Stimulated activated naive CD8-positive, alpha-beta T cell treated with anti-CD3 and anti-CD28 coated beads, Interleukin-15, Interleukin-2, amounts not matched to agents 100 ng/mL and 50 ng/mL, for 24 hours (primary cell): ENCODE data around the gene ATP13A5.

Experiments
- H3K27ac Mint-ChIP-seq: one replicate; pipeline ENCODE4 v1.8.0; 2021; ENCODE audit warnings: mild to moderate bottlenecking, mixed read lengths
- H3K27me3 Mint-ChIP-seq: one replicate; pipeline ENCODE4 v1.8.0; 2021; ENCODE audit warnings: mixed read lengths
- H3K36me3 Mint-ChIP-seq: one replicate; pipeline ENCODE4 v1.8.0; 2021; ENCODE audit warnings: low read depth, mixed read lengths
- H3K4me1 Mint-ChIP-seq: one replicate; pipeline ENCODE4 v1.8.0; 2021; ENCODE audit warnings: low read depth, mixed read lengths
- H3K4me3 Mint-ChIP-seq: one replicate; pipeline ENCODE4 v1.8.0; 2021; ENCODE audit warnings: mild to moderate bottlenecking, mixed read lengths
- H3K9me3 Mint-ChIP-seq: one replicate; pipeline ENCODE4 v1.8.0; 2021; ENCODE audit warnings: mixed read lengths

The ATP13A5 gene

DNA sequence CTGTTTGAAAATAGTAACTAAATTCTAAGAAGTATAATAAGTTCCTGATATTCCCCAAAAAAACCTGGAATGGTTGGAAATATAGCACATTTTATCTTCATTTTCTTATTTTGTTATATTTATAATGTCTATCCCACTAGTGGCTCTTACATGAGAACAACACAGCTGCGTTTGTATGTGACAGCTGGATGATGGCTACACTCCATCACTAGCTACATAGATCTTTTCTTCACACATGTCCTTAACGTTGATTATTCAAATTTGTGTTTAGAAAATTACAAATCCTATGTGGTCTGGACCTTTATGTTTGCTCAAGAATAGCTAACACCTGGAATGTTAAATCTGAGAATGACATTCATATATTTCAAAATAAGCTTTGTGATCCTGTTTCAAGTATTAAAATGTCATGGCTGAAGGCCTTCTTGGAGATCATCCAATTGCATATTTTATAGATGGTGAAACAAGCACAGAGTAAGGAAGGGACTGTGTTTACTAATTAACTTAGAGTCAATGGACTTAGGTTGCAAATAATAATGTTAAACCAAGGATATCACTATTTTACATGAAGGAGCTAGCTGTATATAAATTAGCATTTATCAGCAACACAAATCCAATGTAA is 60.8 kb downstream of the ATP13A5 start:
- Mint-ChIP-seq H3K4me3 (no peak overlapping the region), H3K4me1 (no peaks in the 10 kb centered on the region), H3K27me3 (no peaks in the 10 kb centered on the region), H3K27ac (no peak overlapping the region), H3K36me3 (no peaks in the 10 kb centered on the region), H3K9me3 (no peaks in the 10 kb centered on the region)

DNA sequence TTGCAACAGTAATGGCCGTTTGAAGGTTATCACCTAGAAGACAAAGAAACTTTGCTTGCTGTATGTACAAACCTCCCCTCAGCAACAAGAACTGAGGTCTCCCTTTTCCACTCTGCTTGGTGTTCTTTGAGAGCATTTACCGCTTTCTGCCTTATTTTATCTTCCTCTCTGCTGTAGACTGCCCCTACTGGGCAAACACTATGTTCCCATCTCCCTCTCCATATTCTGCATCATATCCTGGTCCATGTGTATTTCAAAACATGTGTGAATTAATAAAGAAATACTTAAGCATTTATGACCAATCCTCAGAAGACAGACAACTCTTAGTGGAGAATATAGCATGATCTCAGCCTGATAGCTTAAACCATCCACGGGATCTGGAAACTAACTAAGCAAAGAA is 64.4 kb downstream of the ATP13A5 start:
- Mint-ChIP-seq H3K27ac (no peak overlapping the region), H3K4me1 (no peaks in the 10 kb centered on the region), H3K4me3 (no peak overlapping the region), H3K9me3 (no peaks in the 10 kb centered on the region), H3K27me3 (no peaks in the 10 kb centered on the region), H3K36me3 (no peaks in the 10 kb centered on the region)

DNA sequence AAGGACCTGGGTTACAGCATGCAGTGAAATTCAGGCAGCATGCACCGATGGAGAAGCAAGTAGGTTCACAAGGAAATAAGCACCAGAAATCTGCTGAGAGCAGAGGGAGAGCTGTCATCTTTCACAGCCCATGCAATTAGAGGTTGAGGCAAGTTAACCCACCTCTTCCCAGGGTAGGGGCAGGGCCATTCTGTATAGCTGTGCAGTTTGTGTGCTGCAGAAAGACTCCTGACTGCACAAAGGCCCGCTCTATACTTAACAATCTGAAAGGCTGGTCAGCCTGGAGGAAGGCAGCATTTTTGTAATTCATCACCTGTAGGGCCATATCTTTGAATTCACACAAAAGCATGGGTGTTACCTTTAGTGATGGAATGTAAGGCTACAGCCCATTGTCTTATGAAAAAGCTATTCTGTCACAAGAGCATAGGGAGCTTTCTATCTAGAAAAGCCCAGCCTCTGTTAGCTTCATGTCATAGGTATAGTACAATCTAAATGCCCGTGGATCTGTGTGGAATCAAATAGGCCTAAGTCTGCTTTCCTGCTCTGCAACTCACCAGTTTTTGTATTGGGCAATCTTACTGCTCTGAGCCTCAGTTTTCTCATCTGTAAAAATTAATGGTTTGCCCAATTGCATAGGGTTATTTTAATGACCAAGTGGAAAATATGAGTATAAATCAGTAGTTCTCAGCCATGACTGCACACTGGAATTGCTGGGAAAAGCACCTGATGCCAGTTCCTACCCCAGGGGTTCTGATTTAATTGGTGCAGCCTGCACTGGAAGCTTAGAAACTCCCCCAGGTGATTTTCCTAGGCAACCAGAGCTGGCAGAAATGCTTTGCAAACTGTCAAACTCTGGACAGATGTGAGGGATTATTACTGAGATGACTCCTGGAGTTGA is 65.2 kb downstream of the ATP13A5 start:
- H3K27ac Mint-ChIP-seq, result no peak overlapping the region
- no peaks in the 10 kb centered on the region for H3K36me3 Mint-ChIP-seq
- H3K4me1 Mint-ChIP-seq, result no peaks in the 10 kb centered on the region
- H3K9me3 Mint-ChIP-seq, result no peaks in the 10 kb centered on the region
- H3K27me3 Mint-ChIP-seq, result no peaks in the 10 kb centered on the region
- no peak overlapping the region for H3K4me3 Mint-ChIP-seq

DNA sequence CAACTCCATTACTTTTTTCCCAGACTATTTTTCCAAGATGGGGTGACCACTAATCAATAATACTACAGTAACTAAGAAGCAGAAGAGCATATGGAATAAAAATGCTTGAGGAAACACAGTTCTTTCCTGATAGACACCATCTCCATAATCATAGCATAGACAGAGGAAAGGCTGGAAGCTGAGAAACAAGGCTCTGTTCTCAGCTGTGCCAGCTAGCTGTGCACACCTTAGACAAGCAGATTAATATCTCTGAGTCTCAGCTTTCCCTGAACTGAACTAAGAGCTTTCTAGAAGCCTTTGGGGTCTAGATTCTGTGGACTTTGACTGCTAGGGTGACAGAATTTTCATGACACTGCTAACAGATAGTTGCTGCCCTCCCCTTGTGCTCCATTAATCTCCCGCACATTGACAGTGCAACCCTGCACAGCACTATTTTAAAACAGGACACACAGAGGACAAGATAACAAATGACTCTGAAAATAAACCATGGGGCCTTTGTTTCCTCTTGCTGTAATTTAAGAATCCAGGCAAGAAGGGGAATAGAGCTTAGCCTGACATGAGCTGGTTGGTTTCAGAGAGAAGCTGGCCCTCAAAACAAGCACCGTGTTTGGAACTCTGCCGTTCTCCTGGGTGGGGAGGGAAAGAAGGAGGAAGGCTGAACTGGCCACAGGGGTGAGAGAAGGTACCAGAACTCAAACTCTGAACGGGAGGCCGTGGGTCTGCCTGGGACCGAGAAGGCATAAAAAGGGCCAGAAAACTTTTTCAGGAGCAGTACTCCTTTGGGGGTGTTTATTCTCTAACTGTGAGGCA is 67.4 kb downstream of the ATP13A5 start:
- H3K4me3 Mint-ChIP-seq, result no peak overlapping the region
- H3K36me3 Mint-ChIP-seq, result no peaks in the 10 kb centered on the region
- no peaks in the 10 kb centered on the region for H3K27me3 Mint-ChIP-seq
- H3K4me1 Mint-ChIP-seq, result no peaks in the 10 kb centered on the region
- no peak overlapping the region for H3K27ac Mint-ChIP-seq
- H3K9me3 Mint-ChIP-seq, result no peaks in the 10 kb centered on the region

DNA sequence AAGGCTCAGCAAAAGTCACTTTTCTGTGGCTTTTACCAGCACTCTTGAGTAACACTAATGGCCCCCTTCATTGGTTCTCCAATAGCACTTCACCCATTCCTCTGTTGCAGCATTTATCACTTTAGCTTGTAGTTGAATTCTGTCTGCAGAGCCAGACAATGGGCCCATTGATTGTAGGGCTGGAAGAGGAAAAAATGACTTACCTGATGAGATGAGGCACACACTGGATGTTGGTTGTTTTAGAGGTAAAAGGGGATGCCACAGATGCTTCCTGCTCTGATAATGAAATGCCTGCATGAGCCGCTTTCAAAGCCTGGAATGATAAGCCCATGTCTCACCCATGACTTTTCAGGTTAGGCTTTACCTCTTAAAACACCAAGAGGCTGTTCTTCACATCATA is 73.2 kb downstream of the ATP13A5 start:
- no peaks in the 10 kb centered on the region for H3K4me1 Mint-ChIP-seq
- H3K27me3 Mint-ChIP-seq, result no peaks in the 10 kb centered on the region
- H3K9me3 Mint-ChIP-seq, result no peaks in the 10 kb centered on the region
- no peak overlapping the region for H3K27ac Mint-ChIP-seq
- no peak overlapping the region for H3K4me3 Mint-ChIP-seq
- H3K36me3 Mint-ChIP-seq, result no peaks in the 10 kb centered on the region

DNA sequence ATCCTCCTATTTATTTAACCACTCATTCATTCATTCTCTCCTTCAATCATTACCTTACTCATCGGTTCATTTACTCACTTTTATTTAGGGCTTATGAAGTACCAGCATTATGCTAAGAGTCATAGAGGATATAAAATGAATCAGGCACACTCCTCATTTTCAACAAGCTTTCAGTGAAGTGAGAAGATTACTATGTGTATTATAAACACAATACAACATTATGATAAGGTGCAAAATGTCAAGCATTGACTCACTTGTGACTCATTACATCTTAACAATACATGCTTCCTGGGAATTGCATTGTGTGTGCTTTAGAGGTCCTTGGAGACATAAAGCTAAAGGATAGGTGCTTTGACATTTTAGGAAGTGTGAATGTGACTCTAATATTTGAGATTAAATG is 77.1 kb downstream of the ATP13A5 start:
- H3K36me3 Mint-ChIP-seq, result no peaks in the 10 kb centered on the region
- no peak overlapping the region for H3K4me3 Mint-ChIP-seq
- no peak overlapping the region for H3K27ac Mint-ChIP-seq
- no peaks in the 10 kb centered on the region for H3K4me1 Mint-ChIP-seq
- H3K27me3 Mint-ChIP-seq, result no peaks in the 10 kb centered on the region
- no peaks in the 10 kb centered on the region for H3K9me3 Mint-ChIP-seq

DNA sequence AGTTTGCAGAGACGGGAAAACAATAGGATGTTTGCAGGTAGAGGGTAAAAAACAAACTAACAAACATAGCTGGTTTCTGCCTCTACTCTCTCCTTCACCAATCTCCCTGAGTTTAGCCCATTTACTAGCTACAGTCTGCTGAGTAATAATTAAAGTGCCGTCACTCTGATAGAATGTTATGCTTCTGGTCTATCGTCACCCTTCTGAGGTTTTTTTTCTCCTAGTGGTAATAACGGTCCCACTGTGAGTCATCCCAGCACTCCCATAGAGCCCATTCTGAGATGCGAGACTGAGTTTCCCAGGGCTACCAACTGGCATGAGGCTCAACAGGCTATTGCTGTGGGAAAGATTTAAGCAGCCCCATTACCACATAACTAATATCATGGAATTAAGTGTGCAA is 81.1 kb downstream of the ATP13A5 start:
- H3K4me3 Mint-ChIP-seq, result no peak overlapping the region
- no peaks in the 10 kb centered on the region for H3K36me3 Mint-ChIP-seq
- no peak overlapping the region for H3K27ac Mint-ChIP-seq
- H3K4me1 Mint-ChIP-seq, result no peaks in the 10 kb centered on the region
- H3K9me3 Mint-ChIP-seq, result peaks cover 3% of the 10 kb centered on the region
- H3K27me3 Mint-ChIP-seq, result no peaks in the 10 kb centered on the region

DNA sequence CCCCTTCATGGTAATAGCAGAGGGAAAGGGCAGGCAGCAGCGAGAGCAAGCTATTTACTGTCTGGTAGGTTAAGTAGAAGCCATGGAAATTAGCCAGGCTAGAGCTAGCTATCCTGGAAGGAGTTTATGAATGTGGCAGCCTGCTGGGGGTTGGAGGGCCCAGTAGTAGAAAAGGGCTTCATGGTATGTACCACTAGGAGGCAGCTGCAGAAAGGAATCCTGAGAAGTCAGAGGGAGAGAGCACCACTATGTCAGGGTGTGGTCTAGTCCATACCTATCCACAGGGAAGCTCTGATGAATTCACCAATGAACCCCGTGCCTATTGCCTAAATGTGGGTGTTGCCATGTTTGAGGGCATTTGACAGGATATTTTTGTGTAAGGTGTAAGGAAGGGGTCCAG is 82.6 kb downstream of the ATP13A5 start:
- Mint-ChIP-seq H3K9me3 (peaks cover 7% of the 10 kb centered on the region), H3K4me3 (no peak overlapping the region)

DNA sequence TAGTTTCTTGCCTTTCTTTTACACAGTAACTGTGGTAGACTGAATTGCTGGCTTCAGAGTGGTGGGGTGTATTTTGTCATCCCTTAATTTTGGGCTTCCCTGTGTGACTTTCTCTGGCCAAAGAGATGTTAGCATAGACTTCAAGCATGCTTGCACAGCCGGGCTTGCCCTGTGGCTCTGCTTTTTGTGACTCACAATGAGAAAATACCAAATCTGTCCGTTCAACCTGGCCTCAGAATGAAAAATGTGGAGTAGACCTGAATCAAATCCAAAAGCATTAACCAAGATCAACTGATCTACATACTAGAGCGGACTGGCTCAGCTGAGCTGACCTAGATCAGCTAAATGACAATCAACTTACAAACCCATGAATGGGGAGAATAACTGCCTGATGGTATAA is 86.2 kb downstream of the ATP13A5 start:
- Mint-ChIP-seq H3K4me1 (no peaks in the 10 kb centered on the region), H3K27me3 (no peaks in the 10 kb centered on the region), H3K36me3 (no peaks in the 10 kb centered on the region), H3K27ac (no peak overlapping the region), H3K9me3 (peaks cover 18% of the 10 kb centered on the region), H3K4me3 (no peak overlapping the region)

More for the DNA sequence above, 82.6 kb downstream of the ATP13A5 start:
- H3K27ac Mint-ChIP-seq, result no peak overlapping the region
- H3K4me1 Mint-ChIP-seq, result no peaks in the 10 kb centered on the region
- no peaks in the 10 kb centered on the region for H3K36me3 Mint-ChIP-seq
- no peaks in the 10 kb centered on the region for H3K27me3 Mint-ChIP-seq

DNA sequence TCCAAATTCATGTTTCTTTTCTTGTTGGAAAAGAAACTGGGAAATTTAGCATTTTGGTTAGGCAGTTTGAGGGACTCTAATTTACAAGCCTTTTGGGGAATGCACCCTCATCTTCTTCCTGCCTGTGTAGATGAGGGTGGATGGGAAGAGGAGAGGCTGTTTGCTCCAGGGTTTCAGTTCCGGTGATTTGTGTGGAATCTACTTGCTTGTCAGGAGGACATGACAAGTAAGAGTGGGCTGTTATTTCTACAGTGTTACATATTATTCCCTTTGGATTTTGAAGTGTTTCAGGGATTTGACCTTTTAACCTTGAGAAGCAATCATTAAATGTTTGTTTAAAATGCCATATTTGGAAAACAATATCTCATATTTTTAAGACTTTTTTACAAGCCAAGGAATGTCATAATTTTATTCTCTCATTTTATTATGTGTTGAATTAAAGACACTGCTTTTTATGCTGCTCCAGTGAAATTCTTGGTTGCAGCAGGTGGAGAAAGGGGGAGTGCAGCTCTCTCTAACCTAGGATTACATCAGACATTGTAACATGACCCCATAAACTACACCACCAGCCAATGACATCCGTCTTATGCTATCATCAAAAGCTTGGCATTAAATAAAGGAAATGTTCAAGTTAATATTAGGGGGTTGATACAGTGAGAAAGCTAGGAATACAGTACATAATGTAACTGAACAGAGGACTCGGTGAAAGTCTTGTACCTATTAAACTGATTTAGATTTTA is 107.3 kb downstream of the ATP13A5 start:
- Mint-ChIP-seq H3K27me3 (no peaks in the 10 kb centered on the region), H3K4me1 (no peaks in the 10 kb centered on the region), H3K27ac (no peak overlapping the region), H3K36me3 (no peaks in the 10 kb centered on the region), H3K4me3 (no peak overlapping the region), H3K9me3 (no peaks in the 10 kb centered on the region)

DNA sequence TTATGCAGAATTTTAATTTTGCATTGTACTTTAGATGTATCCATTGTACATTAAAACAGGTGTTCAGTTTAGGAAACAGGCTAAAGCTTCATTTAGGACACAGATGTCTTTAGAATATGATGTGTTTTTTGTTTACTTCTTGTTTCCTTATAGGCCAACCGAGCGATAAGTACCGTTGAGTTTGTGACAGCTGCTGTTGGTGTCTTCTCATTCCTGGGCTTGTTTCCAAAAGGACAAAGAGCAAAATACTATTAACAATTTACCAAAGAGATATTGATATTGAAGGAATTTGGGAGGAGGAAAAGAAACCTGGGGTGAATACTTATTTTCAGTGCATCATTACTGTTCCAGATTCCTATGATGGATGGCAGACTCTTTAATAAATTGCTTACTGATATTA is 108.1 kb downstream of the ATP13A5 start:
- Mint-ChIP-seq H3K27ac (no peak overlapping the region), H3K9me3 (no peaks in the 10 kb centered on the region), H3K4me3 (no peak overlapping the region), H3K4me1 (no peaks in the 10 kb centered on the region), H3K36me3 (no peaks in the 10 kb centered on the region), H3K27me3 (no peaks in the 10 kb centered on the region)

DNA sequence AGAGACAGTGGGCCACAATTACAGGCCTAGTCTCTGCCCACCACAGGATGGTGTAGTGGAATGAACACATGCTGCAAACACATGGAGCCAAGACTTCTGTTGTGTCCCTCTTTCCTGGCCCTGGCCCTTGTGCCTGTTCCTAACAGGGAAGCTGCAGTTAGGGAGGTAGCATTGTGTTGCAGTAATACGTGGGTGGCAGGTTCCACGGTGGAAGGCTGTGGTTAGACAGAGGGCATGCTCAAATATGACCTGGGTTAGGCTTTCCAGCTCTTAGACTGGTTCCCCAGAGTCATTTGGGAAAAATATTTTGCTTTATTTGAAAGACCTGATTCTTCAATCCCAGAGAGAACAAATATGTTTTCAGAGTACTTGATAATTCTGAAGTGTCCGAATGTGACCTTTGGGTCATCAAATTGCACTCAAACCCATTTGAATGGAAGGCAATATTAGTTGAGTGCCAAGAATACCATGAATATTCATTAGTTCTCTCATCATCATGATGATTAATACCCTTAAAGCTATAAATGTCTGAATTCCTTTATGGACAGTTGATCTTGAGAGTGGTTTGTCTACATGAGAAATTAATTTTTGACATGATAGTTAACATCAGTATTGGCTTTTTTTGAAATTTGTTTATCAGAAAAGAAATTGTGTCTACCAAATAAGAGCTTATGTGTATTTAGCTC is 109.1 kb downstream of the ATP13A5 start:
- H3K4me1 Mint-ChIP-seq, result no peaks in the 10 kb centered on the region
- H3K4me3 Mint-ChIP-seq, result no peak overlapping the region
- no peaks in the 10 kb centered on the region for H3K36me3 Mint-ChIP-seq
- no peaks in the 10 kb centered on the region for H3K27me3 Mint-ChIP-seq
- no peaks in the 10 kb centered on the region for H3K9me3 Mint-ChIP-seq
- H3K27ac Mint-ChIP-seq, result no peak overlapping the region

DNA sequence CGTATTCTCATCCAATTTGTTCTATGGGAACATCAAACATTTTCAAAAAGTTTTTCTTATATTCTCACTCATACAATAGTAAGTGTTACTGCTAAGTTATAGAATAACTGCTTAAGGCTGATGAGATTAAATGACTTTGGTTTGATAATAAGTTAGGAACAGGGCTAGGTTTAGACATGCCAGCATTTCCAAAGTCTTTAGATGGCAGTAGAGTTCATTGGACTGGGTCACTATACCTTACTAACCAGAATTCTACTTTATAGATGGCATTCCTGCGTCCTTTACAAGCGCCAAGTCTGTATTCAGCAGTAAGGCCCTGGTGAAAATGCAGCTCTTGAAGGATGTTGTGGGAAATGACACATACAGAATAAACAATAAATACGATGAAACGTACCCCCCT is 115.8 kb downstream of the ATP13A5 start:
- Mint-ChIP-seq H3K27ac (no peak overlapping the region), H3K36me3 (no peaks in the 10 kb centered on the region), H3K27me3 (no peaks in the 10 kb centered on the region), H3K4me3 (no peak overlapping the region), H3K4me1 (no peaks in the 10 kb centered on the region), H3K9me3 (no peaks in the 10 kb centered on the region)

DNA sequence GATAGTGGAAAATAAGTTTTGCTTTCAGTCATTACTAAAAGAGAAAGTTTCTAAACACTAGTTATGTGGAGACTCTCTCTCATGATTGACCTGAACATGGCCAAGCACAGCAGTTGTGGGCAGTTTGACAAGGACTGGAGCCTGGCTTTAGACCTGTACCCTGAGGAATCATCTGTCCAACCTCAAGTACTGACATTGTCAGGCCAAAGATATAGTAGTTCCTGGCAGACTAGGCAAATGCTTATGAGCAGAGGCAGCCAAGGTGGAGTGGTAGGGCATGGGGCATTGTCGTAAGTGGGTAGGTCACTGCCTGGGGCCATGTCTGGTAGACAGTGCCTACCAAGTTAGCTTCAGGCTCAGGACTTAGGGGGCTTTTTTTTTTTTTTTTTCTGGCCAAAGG is 116.6 kb downstream of the ATP13A5 start:
- H3K27me3 Mint-ChIP-seq, result no peaks in the 10 kb centered on the region
- no peaks in the 10 kb centered on the region for H3K36me3 Mint-ChIP-seq
- H3K4me1 Mint-ChIP-seq, result no peaks in the 10 kb centered on the region
- H3K4me3 Mint-ChIP-seq, result no peak overlapping the region
- H3K9me3 Mint-ChIP-seq, result no peaks in the 10 kb centered on the region
- no peak overlapping the region for H3K27ac Mint-ChIP-seq
